COLO829 (cell line): ENCODE measurements around the gene MIPEP.

ENCODE experiments used
- DNase-seq: peaks from one replicate; pipeline ENCODE4 v3.0.0; 2012; ENCODE audit warnings: low spot score

MIPEP gene

GRCh38 chr13:23810685-23811240 is 78.4 kb downstream of the MIPEP start:
- DNase-seq = no peak

GRCh38 chr13:23808803-23809202 is 80.4 kb downstream of the MIPEP start:
- no peak for DNase-seq

- no peak for DNase-seq
Measured at GRCh38 chr13:23806874-23807526, 82.2 kb downstream of the MIPEP start.

GRCh38 chr13:23805821-23806220 is 83.4 kb downstream of the MIPEP start:
- DNase-seq = no peak

- no peak for DNase-seq
Measured at GRCh38 chr13:23805122-23805521, 84.1 kb downstream of the MIPEP start.

- DNase-seq = no peak
Measured at GRCh38 chr13:23804166-23804565, 85.0 kb downstream of the MIPEP start.

GRCh38 chr13:23801141-23801540 is 88.1 kb downstream of the MIPEP start:
- DNase-seq = no peak

GRCh38 chr13:23799945-23800344 is 89.3 kb downstream of the MIPEP start:
- DNase-seq = no peak

GRCh38 chr13:23797276-23797903 is 91.8 kb downstream of the MIPEP start:
- no peak for DNase-seq

GRCh38 chr13:23796551-23796950 is 92.6 kb downstream of the MIPEP start:
- no peak for DNase-seq

GRCh38 chr13:23794267-23795161 is 94.7 kb downstream of the MIPEP start:
- no peak for DNase-seq

GRCh38 chr13:23793711-23794110 is 95.5 kb downstream of the MIPEP start:
- no peak for DNase-seq

GRCh38 chr13:23792680-23793079 is 96.5 kb downstream of the MIPEP start:
- DNase-seq = peak; percentile 89

GRCh38 chr13:23790577-23791170 is 98.5 kb downstream of the MIPEP start:
- peak; percentile 19 for DNase-seq

- DNase-seq = no peak
Measured at GRCh38 chr13:23789576-23790346, 99.4 kb downstream of the MIPEP start.

GRCh38 chr13:23788459-23788858 is 100.7 kb downstream of the MIPEP start:
- DNase-seq = no peak

GRCh38 chr13:23787464-23787863 is 101.7 kb downstream of the MIPEP start:
- no peak for DNase-seq

GRCh38 chr13:23786607-23787006 is 102.6 kb downstream of the MIPEP start:
- no peak for DNase-seq

- DNase-seq = no peak
Measured at GRCh38 chr13:23778879-23779278, 110.3 kb downstream of the MIPEP start.

- DNase-seq = no peak
Measured at GRCh38 chr13:23778002-23778652, 111.1 kb downstream of the MIPEP start.

- DNase-seq = no peak
Measured at GRCh38 chr13:23777575-23777870, 111.7 kb downstream of the MIPEP start.
